Cerebellar cortex (tissue), 1 donor: ENCODE results near the gene ANKS3.
A peak's percentile ranks its signal among the peaks of the same experiment; 100 is the strongest.
"Not testable (repeated sequence)": the region's sequence is repeated elsewhere in the genome, so short reads cannot be mapped to it uniquely, and the experiment has no call there.

ENCODE experiments used
- DNase-seq: peaks from one replicate; pipeline ENCODE4 v3.0.0-alpha.2; 2015; ENCODE audit warnings: low spot score

The ANKS3 gene

GRCh38 chr16:4755687-4756086, 21.6 kb upstream of the ANKS3 start:
- DNase-seq, result no peak

GRCh38 chr16:4754865-4755264, 20.8 kb upstream of the ANKS3 start:
- no peak for DNase-seq

- DNase-seq, result no peak
Measured at GRCh38 chr16:4753227-4753626, 19.2 kb upstream of the ANKS3 start.

- no peak for DNase-seq
Measured at GRCh38 chr16:4752351-4753100, 18.5 kb upstream of the ANKS3 start.

- DNase-seq, result no peak
Measured at GRCh38 chr16:4750896-4751295, 16.8 kb upstream of the ANKS3 start.

- no peak for DNase-seq
Measured at GRCh38 chr16:4749700-4750257, 15.7 kb upstream of the ANKS3 start.

- no peak for DNase-seq
Measured at GRCh38 chr16:4748682-4749411, 14.8 kb upstream of the ANKS3 start.

- no peak for DNase-seq
Measured at GRCh38 chr16:4747906-4748681, 14.0 kb upstream of the ANKS3 start.

- DNase-seq, result no peak
Measured at GRCh38 chr16:4746991-4747574, 13.0 kb upstream of the ANKS3 start.

GRCh38 chr16:4746215-4746614, 12.1 kb upstream of the ANKS3 start:
- DNase-seq, result no peak

- no peak for DNase-seq
Measured at GRCh38 chr16:4745274-4745569, 11.2 kb upstream of the ANKS3 start.

- no peak for DNase-seq
Measured at GRCh38 chr16:4744555-4745273, 10.6 kb upstream of the ANKS3 start.

GRCh38 chr16:4743226-4743878, 9.3 kb upstream of the ANKS3 start:
- DNase-seq, result no peak

GRCh38 chr16:4738370-4738769, 4.3 kb upstream of the ANKS3 start:
- DNase-seq, result not testable (repeated sequence)

GRCh38 chr16:4737545-4737944, 3.5 kb upstream of the ANKS3 start:
- DNase-seq, result no peak

GRCh38 chr16:4736546-4736945, 2.5 kb upstream of the ANKS3 start:
- DNase-seq, result no peak

- peak; percentile 76 for DNase-seq
Measured at GRCh38 chr16:4734730-4735535, 862 bp upstream of the ANKS3 start.

- DNase-seq, result peak; percentile 9
Measured at GRCh38 chr16:4733747-4734062, 366 bp downstream of the ANKS3 start.

GRCh38 chr16:4733211-4733742, 794 bp downstream of the ANKS3 start:
- DNase-seq, result no peak

GRCh38 chr16:4729876-4730275, 4.2 kb downstream of the ANKS3 start:
- no peak for DNase-seq
